SK-N-SH (cell line): Measurements from ENCODE around the gene NCDN. TPM values are rescaled to one million over a fixed set of nuclear protein-coding genes. Genes with fewer than 3 reads are reported as not detected.

Experiments
- CTCF ChIA-PET: fragments of 300-600, 350-600 bp; formaldehyde crosslinking; extraction: SDS; loops from one replicate; lab custom pipeline; 2021; lab: Yijun Ruan, JAX
- POLR2A ChIA-PET: fragments of 350-600 bp; sonication (Branson Sonifier 250); formaldehyde crosslinking; extraction: SDS; loops from one replicate; lab custom pipeline; 2020; ENCODE audit warnings: antibody characterized with exemption, inconsistent platforms; lab: Yijun Ruan, JAX
- DNase-seq: peaks from one replicate; pipeline ENCODE4 v3.0.0; 2012
- H2AFZ ChIP-seq: fragments of 200-600 bp; sonication (generic); 2 replicates; pipeline ENCODE4 v1.8.1; 2016; ENCODE audit warnings: antibody characterized with exemption, mild to moderate bottlenecking, low read depth
- H3F3A ChIP-seq: fragments of 200-600 bp; sonication (generic); replicated peaks from 2 replicates; pipeline ENCODE3; 2016; ENCODE audit warnings: antibody characterized with exemption, mild to moderate bottlenecking; ENCODE audit not compliant: insufficient read depth
- H3K27ac ChIP-seq, 2 experiments: fragments of 200-500 bp in 1 of 2; fragments of 200-600 bp in 1 of 2; sonication (Bioruptor generic) in 1 of 2; sonication (generic), shearing (Covaris generic) in 1 of 2; 2 replicates each; pipeline versions ENCODE4 v1.5.1 to v1.6.1; 2014 to 2016; ENCODE audit warnings: low read depth in 2 of 2, inconsistent platforms in 1 of 2, low read length in 1 of 2, mild to moderate bottlenecking in 1 of 2, mixed read lengths in 1 of 2
- H3K27me3 ChIP-seq: fragments of 200-600 bp; sonication (generic), shearing (Covaris generic); 2 replicates; pipeline ENCODE4 v1.6.1; 2016; ENCODE audit warnings: mixed run types; ENCODE audit not compliant: insufficient read depth
- H3K36me3 ChIP-seq, 2 experiments: fragments of 200-500 bp in 1 of 2; fragments of 200-600 bp in 1 of 2; sonication (Bioruptor generic) in 1 of 2; sonication (generic) in 1 of 2; replicated peaks in 1 of 2; 2 replicates each; pipeline versions ENCODE3 to v1.5.1; 2014 to 2016; ENCODE audit warnings: low read length in 1 of 2, mild to moderate bottlenecking in 1 of 2; ENCODE audit not compliant: insufficient read depth in 2 of 2, control insufficient read depth in 1 of 2
- H3K4me1 ChIP-seq, 2 experiments: fragments of 200-500 bp in 1 of 2; fragments of 200-600 bp in 1 of 2; sonication (Bioruptor generic) in 1 of 2; sonication (generic), shearing (Covaris generic) in 1 of 2; 2 replicates each; pipeline versions ENCODE4 v1.5.1 to v1.6.1; 2014 to 2016; ENCODE audit warnings: low read depth in 1 of 2, low read length in 1 of 2, mixed run types in 1 of 2; ENCODE audit not compliant: insufficient read depth in 2 of 2, control insufficient read depth in 1 of 2
- H3K4me2 ChIP-seq: fragments of 200-600 bp; sonication (generic), shearing (Covaris generic); 2 replicates; pipeline ENCODE4 v1.6.1; 2017; ENCODE audit warnings: mixed run types
- H3K4me3 ChIP-seq, 2 experiments: fragments of 200-500 bp in 1 of 2; fragments of 200-600 bp in 1 of 2; sonication (Bioruptor generic) in 1 of 2; sonication (generic), shearing (Covaris generic) in 1 of 2; 2 replicates each; pipeline versions ENCODE4 v1.5.1 to v1.8.1; 2014 to 2016; ENCODE audit warnings: low read depth in 2 of 2, inconsistent platforms in 1 of 2, low read length in 1 of 2, mild to moderate bottlenecking in 1 of 2, mixed read lengths in 1 of 2, moderate library complexity in 1 of 2
- H3K79me2 ChIP-seq: fragments of 200-600 bp; sonication (generic); 2 replicates; pipeline ENCODE4 v1.8.1; 2017; ENCODE audit warnings: mild to moderate bottlenecking; ENCODE audit not compliant: insufficient read depth
- H3K9ac ChIP-seq: fragments of 200-600 bp; sonication (generic); 2 replicates; pipeline ENCODE4 v1.6.1; 2017; ENCODE audit warnings: mixed run types
- H3K9me2 ChIP-seq: fragments of 200-600 bp; sonication (generic); 2 replicates; pipeline ENCODE4 v1.6.1; 2017; ENCODE audit warnings: mixed run types
- H3K9me3 ChIP-seq: fragments of 200-600 bp; sonication (generic); 2 replicates; pipeline ENCODE4 v1.6.1; 2017; ENCODE audit warnings: mixed run types, mild to moderate bottlenecking, moderate library complexity
- H4K20me1 ChIP-seq: fragments of 200-600 bp; sonication (generic); 2 replicates; pipeline ENCODE4 v1.6.1; 2017; ENCODE audit warnings: mild to moderate bottlenecking, mixed run types; ENCODE audit not compliant: insufficient read depth
- CTCF ChIP-seq: fragments of 200-600 bp; sonication (generic); IDR thresholded peaks from 2 replicates; pipeline ENCODE4 v1.6.1; 2017; ENCODE audit warnings: antibody characterized with exemption, mild to moderate bottlenecking, moderate library complexity
- EP300 ChIP-seq, 2 experiments: IDR thresholded peaks; 2 replicates each; pipeline versions ENCODE4 v1.4.0 to v1.6.1; 2012; ENCODE audit warnings: borderline replicate concordance in 1 of 2, low read depth in 1 of 2, low read length in 1 of 2
- EZH2phosphoT487 ChIP-seq: fragments of 200-600 bp; sonication (generic); IDR thresholded peaks from 2 replicates; pipeline ENCODE4 v1.6.1; 2017; ENCODE audit warnings: low read depth, mixed run types, mild to moderate bottlenecking, antibody characterized with exemption, moderate library complexity, borderline replicate concordance
- FOSL2 ChIP-seq: IDR thresholded peaks from 2 replicates; pipeline ENCODE4 v1.4.0; 2012; ENCODE audit warnings: low read depth, mild to moderate bottlenecking, moderate library complexity, borderline replicate concordance
- FOXJ3 ChIP-seq: sonication (generic); formaldehyde crosslinking; IDR thresholded peaks from 2 replicates; pipeline ENCODE4 v1.5.1; 2020; ENCODE audit warnings: mild to moderate bottlenecking, missing genetic modification reagents
- GABPA ChIP-seq: IDR thresholded peaks from 2 replicates; pipeline ENCODE4 v1.4.0; 2012; ENCODE audit warnings: low read depth, mild to moderate bottlenecking
- GATA2 ChIP-seq: sonication (generic); formaldehyde crosslinking; IDR thresholded peaks from 2 replicates; pipeline ENCODE4 v1.5.0; 2020; ENCODE audit warnings: mild to moderate bottlenecking, missing genetic modification reagents
- IRF3 ChIP-seq: fragments of 150-350 bp; IDR thresholded peaks from 2 replicates; pipeline ENCODE4 v1.6.1; 2016; ENCODE audit warnings: mild to moderate bottlenecking, low read depth, low read length
- JUND ChIP-seq: IDR thresholded peaks from 2 replicates; pipeline ENCODE4 v1.4.0; 2012
- MAX ChIP-seq: IDR thresholded peaks from 2 replicates; pipeline ENCODE4 v1.4.0; 2012; ENCODE audit warnings: low read depth
- MEF2A ChIP-seq: IDR thresholded peaks from 2 replicates; pipeline ENCODE4 v1.4.0; 2012; ENCODE audit warnings: low read depth, borderline replicate concordance
- MXI1 ChIP-seq: IDR thresholded peaks from 2 replicates; pipeline ENCODE4 v1.6.1; 2012; ENCODE audit warnings: mild to moderate bottlenecking, low read depth, low read length, improper control_type of control experiment
- PBX3 ChIP-seq: IDR thresholded peaks from 2 replicates; pipeline ENCODE4; 2012
- POLR2AphosphoS5 ChIP-seq: IDR thresholded peaks from 2 replicates; pipeline ENCODE4 v1.6.1; 2012; ENCODE audit warnings: low read depth, low read length
- RAD21 ChIP-seq: IDR thresholded peaks from 2 replicates; pipeline ENCODE4 v1.6.1; 2012; ENCODE audit warnings: mild to moderate bottlenecking, low read length
- RCOR1 ChIP-seq: fragments of 150-350 bp; IDR thresholded peaks from 2 replicates; pipeline ENCODE4 v1.6.1; 2017; ENCODE audit warnings: antibody characterized with exemption, low read length
- TCF12 ChIP-seq: IDR thresholded peaks from 2 replicates; pipeline ENCODE4 v1.4.0; 2012
- TEAD4 ChIP-seq: IDR thresholded peaks from 2 replicates; pipeline ENCODE4 v1.4.0; 2012; ENCODE audit warnings: mild to moderate bottlenecking, borderline replicate concordance; ENCODE audit not compliant: insufficient read depth
- USF2 ChIP-seq: fragments of 150-350 bp; IDR thresholded peaks from 2 replicates; pipeline ENCODE4 v1.6.1; 2017; ENCODE audit warnings: antibody characterized with exemption, low read length, low read depth, borderline replicate concordance
- YY1 ChIP-seq: IDR thresholded peaks from 2 replicates; pipeline ENCODE4 v1.4.0; 2012; ENCODE audit warnings: low read depth, mild to moderate bottlenecking
- ZBTB33 ChIP-seq: IDR thresholded peaks from 2 replicates; pipeline ENCODE4 v1.4.0; 2012; ENCODE audit warnings: low read depth, borderline replicate concordance
- WGBS: methylation state at CpG from one replicate; pipeline ENCODE4 v1.1.6; 2017; ENCODE audit warnings: low lambda C conversion rate; 5-methylcytosine and 5-hydroxymethylcytosine counted together
- polyA plus RNA-seq, 3 experiments: library from polyadenylated mRNA; depleted of rRNA; stranded (reverse); fragments of >200 nt; gene quantifications; 2 replicates each; pipeline ENCODE4 v1.2.3, GENCODE V29; 2012

Gene NCDN
- polyA plus RNA-seq, 1 of the 3 experiments (the other 2 are of a cell fraction) = 38.3 TPM

GRCh38 chr1:35546614-35547013 is 11.0 kb upstream of the NCDN start:
- no peaks in the 10 kb centered on the region for H3F3A ChIP-seq
- ChIA-PET POLR2A (no interaction called here), CTCF (interaction anchor here (1.1 to 2.0 kb wide), 2 partner anchors 18 to 96 kb away, joined by 3 to 6 read pairs; no protein-coding TSS in a partner anchor)
- H3K4me1 ChIP-seq = peaks cover 7 to 18% of the 10 kb centered on the region in 2 experiments; a peak in 3 of 4 replicates
- H3K4me3 ChIP-seq = no peak overlapping the region
- H3K9ac ChIP-seq = no peak overlapping the region
- no peak overlapping the region for H3K4me2 ChIP-seq
- H3K9me3 ChIP-seq = no peaks in the 10 kb centered on the region
- no peaks in the 10 kb centered on the region for H3K27me3 ChIP-seq
- no peak overlapping the region for H2AFZ ChIP-seq
- TF ChIP-seq EZH2phosphoT487 = no peak
- no peak for TF ChIP-seq MXI1
- no peak for TF ChIP-seq FOXJ3 (CRISPR knock-in tag)
- TF ChIP-seq TEAD4 = no peak
- no peak for TF ChIP-seq JUND
- TF ChIP-seq MAX = no peak
- TF ChIP-seq USF2 = no peak
- no peak for TF ChIP-seq RAD21
- TF ChIP-seq IRF3 = no peak
- TF ChIP-seq EP300 (IDR thresholded peaks at IDR 0.05; ENCODE audit: borderline replicate concordance in 1 of 2, low read depth in 1 of 2, low read length in 1 of 2) = no peak
- TF ChIP-seq MEF2A = no peak
- no peak for TF ChIP-seq RCOR1
- no peak for TF ChIP-seq GABPA
- no peak for TF ChIP-seq FOSL2
- no peaks in the 10 kb centered on the region for H3K9me2 ChIP-seq
- no peak overlapping the region for H3K27ac ChIP-seq
- 94% methylated on average over 1 of the region's 1 CpG for WGBS
- no peaks in the 10 kb centered on the region; the same call in 1 of the 2 replicates for H4K20me1 ChIP-seq
- DNase-seq = no peak
- H3K36me3 ChIP-seq = peaks cover 48 to 51% of the 10 kb centered on the region in 2 experiments
- H3K79me2 ChIP-seq = peaks cover 92% of the 10 kb centered on the region

- H4K20me1 ChIP-seq = peaks cover 6% of the 10 kb centered on the region; the same call in 1 of the 2 replicates
- H3K27me3 ChIP-seq = no peaks in the 10 kb centered on the region
- H3F3A ChIP-seq = peaks cover 12% of the 10 kb centered on the region
- peaks cover 0 to 34% of the 10 kb centered on the region in 2 experiments; a peak in 3 of 4 replicates for H3K4me1 ChIP-seq
- POLR2A ChIA-PET = no interaction called here
- no peak for DNase-seq
- H3K27ac ChIP-seq = peak overlapping the region in 1 of 2 experiments; percentile 80; a peak in 2 of 4 replicates
- WGBS = 55% methylated on average over 2 of the region's 2 CpGs
- CTCF ChIA-PET = interaction anchor here (1.2 to 1.7 kb wide), 2 partner anchors 102 to 173 kb away, joined by 4 read pairs; no protein-coding TSS in a partner anchor
- peaks cover 92% of the 10 kb centered on the region for H3K79me2 ChIP-seq
- H2AFZ ChIP-seq = no peak overlapping the region
- no peak overlapping the region for H3K4me3 ChIP-seq
- H3K36me3 ChIP-seq = peaks cover 40 to 48% of the 10 kb centered on the region in 2 experiments
- H3K4me2 ChIP-seq = peak overlapping the region; percentile 74; the same call in 1 of the 2 replicates
- no peak overlapping the region for H3K9ac ChIP-seq
- no peaks in the 10 kb centered on the region for H3K9me2 ChIP-seq
- no peaks in the 10 kb centered on the region for H3K9me3 ChIP-seq
- TF ChIP-seq CTCF (no peak), POLR2AphosphoS5 (no peak), PBX3 (no peak), GATA2 (CRISPR knock-in tag) (no peak), ZBTB33 (no peak), YY1 (no peak), RCOR1 (no peak), TCF12 (no peak), EP300 (IDR thresholded peaks at IDR 0.05; ENCODE audit: borderline replicate concordance in 1 of 2, low read depth in 1 of 2, low read length in 1 of 2) (no peak), TEAD4 (no peak)
Measured at GRCh38 chr1:35553851-35554250, 3.7 kb upstream of the NCDN start.
